Glomerular endothelial cell (primary cell): ENCODE data around the gene PATE1. TPM values are rescaled to one million over a fixed set of nuclear protein-coding genes. Genes with fewer than 3 reads are reported as not detected.

Experiments used
- DNase-seq: peaks from one replicate; pipeline ENCODE4 v3.0.0-alpha.2; 2011; ENCODE audit warnings: low read depth, low spot score; ENCODE audit errors: extremely low read depth
- total RNA-seq: library from RNA; depleted of rRNA; stranded (reverse); fragments of >200 nt; gene quantifications from 2 replicates; pipeline ENCODE4 v1.2.3, GENCODE V29; 2015

PATE1 gene
- total RNA-seq, 1 donor from 2014 or later = not detected

DNA sequence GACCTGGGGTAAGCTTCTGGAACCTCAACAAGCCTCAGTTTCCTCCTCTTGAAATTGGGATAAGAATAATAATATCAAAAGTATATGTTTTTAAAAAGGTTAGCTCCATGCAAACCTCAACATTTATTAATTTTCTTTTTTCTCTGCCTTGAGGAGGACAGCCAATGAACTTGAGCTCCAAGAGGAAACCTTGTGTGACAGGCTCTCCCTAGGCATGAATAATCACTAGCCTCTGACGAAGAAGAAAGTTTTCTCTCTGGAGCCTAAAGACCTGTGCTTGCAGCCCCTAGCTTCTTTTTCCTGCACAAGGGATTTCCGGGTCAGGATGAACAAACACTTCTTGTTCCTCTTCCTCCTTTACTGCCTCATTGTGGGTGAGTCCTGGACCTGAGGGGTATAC lies 41.7 kb downstream of the PATE1 start, which contains the start of gene PATE3:
Gene PATE3, plus strand, starts transcription at position 301 of the 400 bp plus-strand sequence. Its CDS starts 25 bp downstream, at position 326.
- no peak for DNase-seq

DNA sequence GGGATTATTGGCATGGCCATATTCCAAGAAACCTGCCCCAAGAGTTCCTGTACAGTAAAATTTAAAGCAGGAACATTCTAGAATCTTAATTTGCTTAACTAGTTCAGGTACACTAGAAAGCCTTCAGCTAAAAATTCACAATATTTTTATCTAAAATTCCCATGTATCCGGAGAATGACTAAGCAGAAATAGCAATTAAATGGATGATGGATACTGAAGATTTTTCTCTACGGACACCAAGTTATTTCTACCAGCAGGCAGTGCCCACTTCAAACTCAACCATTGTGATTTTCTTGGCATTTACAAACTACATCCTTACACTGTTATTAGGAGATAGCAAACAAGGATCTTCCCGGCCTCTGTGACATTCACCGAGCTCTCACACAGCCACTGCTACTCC lies 44.7 kb downstream of the PATE1 start:
- DNase-seq = no peak

DNA sequence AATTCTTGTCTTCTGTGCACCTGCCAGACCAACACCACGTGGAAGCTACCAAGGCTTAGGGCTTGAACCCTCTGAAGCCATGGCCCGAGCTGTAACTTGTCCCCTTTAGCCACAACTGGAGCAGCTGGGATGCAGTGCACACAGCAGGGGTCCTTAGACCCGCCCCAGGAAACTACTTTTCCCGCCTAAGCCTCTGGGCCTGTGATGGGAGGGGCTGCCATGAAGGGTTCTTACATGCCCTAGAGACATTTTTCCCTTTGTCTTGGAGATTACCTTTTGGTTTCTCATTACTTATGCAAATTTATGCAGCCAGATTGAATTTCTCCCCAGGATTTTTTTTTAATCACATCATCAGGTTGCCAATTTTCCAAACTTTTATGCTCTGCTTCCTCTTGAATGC lies 51.6 kb downstream of the PATE1 start:
- DNase-seq = no peak

Other genes with a start within 250 kb of the PATE1 start
- 128 and 189 TPM in 2 replicates for gene EI24, start 176.8 kb upstream of the PATE1 start, total RNA-seq
- gene STT3A, start 153.4 kb upstream of the PATE1 start, total RNA-seq = 152 and 171 TPM in 2 replicates
- 12.6 and 18.0 TPM in 2 replicates for gene CHEK1, start 121.1 kb upstream of the PATE1 start, total RNA-seq
- not detected in 2 replicates for gene ACRV1, start 65.4 kb upstream of the PATE1 start, total RNA-seq
- 0.93 TPM in 1 of 2 replicates, not detected in the other for gene PATE2, start 32.5 kb downstream of the PATE1 start, total RNA-seq
- gene PATE3, start 41.8 kb downstream of the PATE1 start, total RNA-seq = not detected in 2 replicates
- gene PATE4, start 87.0 kb downstream of the PATE1 start, total RNA-seq = not detected in 2 replicates
- 7.5 and 8.9 TPM in 2 replicates for gene HYLS1, start 141.4 kb downstream of the PATE1 start, total RNA-seq
- gene PUS3, start 156.9 kb downstream of the PATE1 start, total RNA-seq = 7.5 and 11.4 TPM in 2 replicates
- not detected in 2 replicates for gene DDX25, start 158.2 kb downstream of the PATE1 start, total RNA-seq
- gene VSIG10L2, start 199.8 kb downstream of the PATE1 start, total RNA-seq = not detected in 2 replicates